Stimulated activated effector memory CD8-positive, alpha-beta T cell treated with anti-CD3 and anti-CD28 coated beads, Interleukin-12 subunit alpha, Interleukin-12 subunit beta, amount 100 ng/mL, for 72 hours (primary cell): Measurements from ENCODE around the gene JAG1.

Experiments
- ATAC-seq: fragments of 150-1000 bp; cut with Tn5 transposase; 2 replicates; pipeline ENCODE4 v1.10.0; 2021
- DNase-seq, 2 donors: peaks; one replicate each; pipeline ENCODE4 v3.0.0; 2021 to 2022; ENCODE audit warnings: low spot score in 2 of 2
- H3K27ac Mint-ChIP-seq: one replicate; pipeline ENCODE4 v1.8.0; 2022; ENCODE audit warnings: mild to moderate bottlenecking, mixed read lengths
- H3K36me3 Mint-ChIP-seq: one replicate; pipeline ENCODE4 v1.8.0; 2022; ENCODE audit warnings: mild to moderate bottlenecking, mixed read lengths
- H3K4me1 Mint-ChIP-seq: one replicate; pipeline ENCODE4 v1.8.0; 2022; ENCODE audit warnings: mixed read lengths
- H3K4me3 Mint-ChIP-seq: one replicate; pipeline ENCODE4 v1.8.0; 2022; ENCODE audit warnings: mild to moderate bottlenecking, mixed read lengths
- H3K9me3 Mint-ChIP-seq: one replicate; pipeline ENCODE4 v1.8.0; 2022; ENCODE audit warnings: mixed read lengths

Gene JAG1

DNA sequence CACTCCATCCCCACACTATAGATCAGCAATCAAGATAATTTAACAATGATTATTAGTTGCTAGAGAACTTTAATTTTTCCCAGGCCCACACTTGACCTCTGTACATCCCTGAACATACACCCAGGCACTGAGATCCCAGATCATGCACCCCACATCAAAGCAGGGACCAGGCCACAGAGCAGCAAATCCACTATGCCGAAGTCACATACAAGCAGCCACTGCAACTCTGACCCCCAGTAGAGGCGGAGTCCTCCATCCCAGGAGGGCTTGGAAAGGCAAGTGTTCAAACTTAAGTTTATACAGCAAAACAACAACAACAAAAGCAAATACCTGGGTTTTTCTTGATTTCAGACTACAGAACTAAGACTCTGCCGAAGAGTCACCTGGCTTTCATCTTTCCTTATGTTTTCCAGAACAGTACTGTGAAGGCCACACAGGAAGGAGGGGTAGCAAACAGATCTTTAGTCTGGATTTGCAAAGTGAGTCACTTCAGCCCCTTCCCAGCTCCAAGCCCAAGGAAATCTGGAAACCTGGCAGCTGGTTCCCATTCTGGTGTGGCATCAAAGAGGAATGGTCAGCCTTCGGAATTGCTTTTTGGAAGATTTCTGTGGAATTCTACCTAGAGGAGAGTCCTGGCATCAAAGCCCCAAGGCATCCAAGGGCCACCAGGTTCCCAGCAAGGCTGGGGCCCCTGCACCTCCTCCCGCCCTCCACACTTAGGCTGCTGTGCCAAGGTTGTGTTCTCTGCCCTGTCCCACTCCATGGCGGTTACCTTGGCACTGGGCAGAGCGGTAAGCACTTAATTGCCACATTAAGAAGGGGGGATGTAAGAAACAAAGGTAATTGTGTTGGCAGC lies 7.3 kb downstream of the JAG1 start:
- Mint-ChIP-seq H3K9me3 (no peaks in the 10 kb centered on the region), H3K4me1 (peaks cover 11% of the 10 kb centered on the region), H3K36me3 (no peaks in the 10 kb centered on the region), H3K4me3 (no peak overlapping the region), H3K27ac (no peak overlapping the region)
- DNase-seq = no peak
- no peak for ATAC-seq

GRCh38 chr20:10665791-10666190 lies 8.0 kb downstream of the JAG1 start:
- peaks cover 4% of the 10 kb centered on the region for H3K4me1 Mint-ChIP-seq
- H3K27ac Mint-ChIP-seq = no peak overlapping the region
- H3K36me3 Mint-ChIP-seq = no peaks in the 10 kb centered on the region
- ATAC-seq (no peak), DNase-seq (no peak)
- no peak overlapping the region for H3K4me3 Mint-ChIP-seq
- H3K9me3 Mint-ChIP-seq = no peaks in the 10 kb centered on the region

DNA sequence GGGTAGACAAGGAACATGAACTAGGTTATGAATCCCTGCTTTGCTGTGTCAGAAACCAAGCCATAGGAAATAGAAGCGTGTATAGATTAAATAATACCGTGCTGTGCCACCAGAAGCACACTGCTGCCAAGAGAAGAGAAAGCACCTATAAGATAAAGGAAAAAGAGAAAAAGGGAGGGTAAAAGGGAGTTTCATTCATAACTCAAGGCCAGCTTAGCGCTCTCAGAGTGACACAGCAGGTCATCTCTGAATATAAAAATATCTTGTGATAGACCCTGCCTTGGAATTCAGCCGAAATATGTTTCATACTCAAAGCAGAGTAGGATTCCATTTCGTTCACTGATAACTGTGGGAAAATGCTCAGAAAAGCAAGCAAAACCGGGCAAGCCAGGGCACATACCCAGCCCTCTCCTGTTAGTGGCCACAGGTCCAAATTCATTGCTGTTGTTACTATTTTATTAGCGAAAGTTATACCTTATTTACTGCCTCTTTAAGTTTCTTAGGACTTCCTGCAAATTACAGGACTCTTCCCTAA lies 8.7 kb downstream of the JAG1 start:
- no peaks in the 10 kb centered on the region for H3K4me1 Mint-ChIP-seq
- DNase-seq (no peak), ATAC-seq (no peak)
- no peaks in the 10 kb centered on the region for H3K9me3 Mint-ChIP-seq
- H3K36me3 Mint-ChIP-seq = no peaks in the 10 kb centered on the region
- H3K27ac Mint-ChIP-seq = no peak overlapping the region
- H3K4me3 Mint-ChIP-seq = no peak overlapping the region

DNA sequence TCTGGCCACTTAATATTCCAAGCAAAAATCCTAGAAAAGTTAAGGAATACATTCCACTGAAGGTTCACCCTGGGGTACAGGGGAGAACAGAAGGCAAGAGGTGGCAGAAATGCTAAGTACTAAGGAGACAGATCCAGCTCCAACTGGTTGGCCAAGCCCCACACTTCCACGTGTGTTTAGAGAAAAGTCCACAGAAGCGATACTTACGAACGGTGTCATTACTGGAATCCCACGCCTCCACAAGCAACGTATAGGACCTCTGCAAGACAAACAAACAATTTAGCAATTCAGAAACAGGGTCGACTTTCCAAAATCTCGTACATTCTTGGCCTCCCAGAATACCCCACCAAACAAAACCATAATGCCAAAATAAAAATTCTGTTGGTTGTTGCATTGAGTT lies 10.0 kb downstream of the JAG1 start:
- H3K27ac Mint-ChIP-seq = no peak overlapping the region
- no peak for DNase-seq
- no peak for ATAC-seq
- no peaks in the 10 kb centered on the region for H3K36me3 Mint-ChIP-seq
- no peaks in the 10 kb centered on the region for H3K4me1 Mint-ChIP-seq
- no peaks in the 10 kb centered on the region for H3K9me3 Mint-ChIP-seq
- H3K4me3 Mint-ChIP-seq = no peak overlapping the region

- no peaks in the 10 kb centered on the region for H3K4me1 Mint-ChIP-seq
- no peaks in the 10 kb centered on the region for H3K9me3 Mint-ChIP-seq
- H3K27ac Mint-ChIP-seq = no peak overlapping the region
- no peaks in the 10 kb centered on the region for H3K36me3 Mint-ChIP-seq
- H3K4me3 Mint-ChIP-seq = no peak overlapping the region
- ATAC-seq (no peak), DNase-seq (no peak)
Observed at GRCh38 chr20:10662661-10663458, 10.9 kb downstream of the JAG1 start.

DNA sequence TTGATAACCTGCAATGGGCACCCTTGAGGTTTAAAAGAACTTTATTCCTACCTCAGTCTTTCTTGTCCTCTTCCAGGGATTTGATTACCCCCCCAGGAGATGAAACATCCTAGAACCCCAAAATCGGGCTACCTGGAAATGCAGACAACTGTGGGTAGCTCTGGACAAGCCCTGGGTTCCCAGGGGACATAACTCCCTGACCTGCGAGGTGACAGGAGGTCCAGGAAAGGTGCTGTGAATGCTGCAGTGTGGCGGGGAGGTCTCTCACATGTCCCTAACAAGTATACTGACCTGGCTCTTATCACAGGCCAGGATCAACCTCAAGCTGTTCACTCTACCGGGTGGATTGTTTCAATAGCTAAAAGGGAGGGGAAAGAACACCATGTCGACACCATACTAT lies 11.6 kb downstream of the JAG1 start:
- Mint-ChIP-seq H3K9me3 (no peaks in the 10 kb centered on the region), H3K4me1 (no peaks in the 10 kb centered on the region), H3K27ac (no peak overlapping the region), H3K36me3 (no peaks in the 10 kb centered on the region), H3K4me3 (no peak overlapping the region)
- ATAC-seq (no peak), DNase-seq (no peak)

GRCh38 chr20:10661261-10661660 lies 12.5 kb downstream of the JAG1 start:
- no peak overlapping the region for H3K27ac Mint-ChIP-seq
- no peak for DNase-seq
- H3K36me3 Mint-ChIP-seq = no peaks in the 10 kb centered on the region

DNA sequence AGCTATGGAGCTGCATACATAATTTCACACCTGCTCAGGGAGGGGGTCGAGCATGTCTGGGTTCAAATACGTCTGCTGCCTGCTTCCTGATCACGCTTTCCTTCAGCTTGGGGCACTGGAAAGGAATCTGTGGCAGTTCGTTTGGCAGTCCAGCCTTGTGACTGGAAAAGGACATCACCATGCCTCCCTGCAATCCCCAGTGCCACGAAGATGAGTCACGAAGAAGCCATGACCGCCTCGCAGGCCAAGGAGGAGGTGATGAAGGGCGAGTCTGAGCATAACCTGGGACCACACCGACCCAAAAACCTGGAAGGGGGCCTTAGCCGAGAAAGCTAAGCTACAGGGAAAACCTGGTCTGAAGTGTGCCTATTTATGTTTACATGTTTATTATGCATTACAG lies 13.1 kb downstream of the JAG1 start:
- Mint-ChIP-seq H3K9me3 (no peaks in the 10 kb centered on the region), H3K4me3 (no peak overlapping the region), H3K27ac (no peak overlapping the region), H3K4me1 (no peaks in the 10 kb centered on the region), H3K36me3 (no peaks in the 10 kb centered on the region)
- no peak for DNase-seq
- no peak for ATAC-seq

More at GRCh38 chr20:10661261-10661660, 12.5 kb downstream of the JAG1 start:
- Mint-ChIP-seq H3K4me1 (no peaks in the 10 kb centered on the region), H3K9me3 (no peaks in the 10 kb centered on the region), H3K4me3 (no peak overlapping the region)
- no peak for ATAC-seq

- H3K36me3 Mint-ChIP-seq = no peaks in the 10 kb centered on the region
- no peaks in the 10 kb centered on the region for H3K9me3 Mint-ChIP-seq
- ATAC-seq (no peak), DNase-seq (no peak)
- H3K4me1 Mint-ChIP-seq = no peaks in the 10 kb centered on the region
- H3K4me3 Mint-ChIP-seq = no peak overlapping the region
- no peak overlapping the region for H3K27ac Mint-ChIP-seq
Observed at GRCh38 chr20:10659651-10660601, 13.9 kb downstream of the JAG1 start.

DNA sequence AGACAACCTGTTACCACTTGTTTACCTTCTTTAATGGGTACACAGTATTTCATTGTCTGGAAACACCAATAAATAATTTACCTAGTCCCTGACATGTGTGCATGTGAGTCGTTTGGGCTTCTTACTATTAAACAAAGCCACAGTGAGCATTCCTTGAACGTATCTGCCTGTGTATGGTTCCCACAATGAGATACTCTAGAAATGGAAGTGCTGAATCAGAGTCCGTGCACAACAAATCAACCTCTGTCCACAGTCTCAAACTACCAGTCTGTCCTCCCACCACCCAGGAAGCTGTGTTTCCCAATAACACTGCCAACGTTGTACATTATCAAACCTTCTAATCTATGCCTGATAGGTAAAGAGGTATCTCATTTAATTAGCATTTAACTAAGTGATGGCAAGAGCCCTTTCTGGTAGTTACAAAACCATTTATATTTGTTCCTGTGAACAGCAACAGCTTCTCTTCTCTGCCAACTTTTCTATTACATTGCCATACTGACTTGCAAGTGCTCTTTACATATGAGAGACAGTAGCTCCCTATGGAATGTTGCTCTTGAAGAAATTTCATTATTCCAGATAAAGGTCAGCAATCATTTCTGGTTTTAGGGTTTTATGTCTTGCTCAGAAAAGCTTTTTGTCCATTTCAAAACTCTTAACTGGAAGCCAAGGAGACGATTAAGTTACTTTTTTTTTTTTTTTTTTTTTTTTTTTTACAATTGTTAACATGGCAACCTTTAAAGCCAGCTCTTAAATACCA lies 14.7 kb downstream of the JAG1 start:
- no peak for ATAC-seq
- Mint-ChIP-seq H3K9me3 (no peaks in the 10 kb centered on the region), H3K27ac (no peak overlapping the region), H3K4me3 (no peak overlapping the region), H3K4me1 (no peaks in the 10 kb centered on the region), H3K36me3 (no peaks in the 10 kb centered on the region)
- no peak for DNase-seq

DNA sequence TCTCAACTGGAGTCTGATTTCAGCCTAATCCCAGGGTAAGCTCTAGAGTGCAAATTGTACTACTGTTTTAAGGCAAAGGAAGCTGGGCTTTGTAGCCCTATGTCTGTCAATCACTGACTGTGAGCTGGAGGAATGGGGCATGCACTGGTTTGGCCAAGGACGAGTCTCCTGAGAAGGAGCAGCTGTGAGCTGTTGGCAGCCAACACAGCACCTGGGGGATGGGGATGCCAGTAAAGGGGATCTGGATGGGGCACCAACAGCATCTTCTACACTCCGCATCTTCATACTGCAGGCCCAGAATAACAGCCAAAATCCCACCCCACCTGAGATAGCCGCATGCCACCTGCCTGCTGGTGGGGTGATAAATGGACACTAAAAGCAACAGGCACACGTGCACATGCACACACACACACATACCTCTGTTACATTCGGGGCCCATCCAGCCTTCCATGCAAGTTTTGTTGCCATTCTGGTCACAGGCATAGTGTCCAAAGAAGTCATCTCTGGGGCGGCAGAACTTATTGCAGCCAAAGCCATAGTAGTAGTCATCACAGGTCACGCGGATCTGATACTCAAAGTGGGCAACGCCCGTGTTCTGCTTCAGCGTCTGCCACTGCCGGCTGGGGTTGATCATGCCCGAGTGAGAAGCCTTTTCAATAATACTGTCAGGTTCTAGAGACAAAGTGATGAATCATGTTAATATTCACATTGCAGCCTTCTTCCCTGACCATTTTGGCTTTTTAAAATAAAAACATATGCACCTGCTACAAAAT lies 15.6 kb downstream of the JAG1 start:
- Mint-ChIP-seq H3K4me3 (no peak overlapping the region), H3K9me3 (no peaks in the 10 kb centered on the region), H3K27ac (no peak overlapping the region), H3K4me1 (no peaks in the 10 kb centered on the region), H3K36me3 (no peaks in the 10 kb centered on the region)
- ATAC-seq (no peak), DNase-seq (no peak)

- no peak for ATAC-seq
- Mint-ChIP-seq H3K36me3 (no peaks in the 10 kb centered on the region), H3K27ac (no peak overlapping the region), H3K4me1 (no peaks in the 10 kb centered on the region), H3K4me3 (no peak overlapping the region), H3K9me3 (no peaks in the 10 kb centered on the region)
- DNase-seq = no peak
Observed at GRCh38 chr20:10657453-10657852, 16.3 kb downstream of the JAG1 start.

DNA sequence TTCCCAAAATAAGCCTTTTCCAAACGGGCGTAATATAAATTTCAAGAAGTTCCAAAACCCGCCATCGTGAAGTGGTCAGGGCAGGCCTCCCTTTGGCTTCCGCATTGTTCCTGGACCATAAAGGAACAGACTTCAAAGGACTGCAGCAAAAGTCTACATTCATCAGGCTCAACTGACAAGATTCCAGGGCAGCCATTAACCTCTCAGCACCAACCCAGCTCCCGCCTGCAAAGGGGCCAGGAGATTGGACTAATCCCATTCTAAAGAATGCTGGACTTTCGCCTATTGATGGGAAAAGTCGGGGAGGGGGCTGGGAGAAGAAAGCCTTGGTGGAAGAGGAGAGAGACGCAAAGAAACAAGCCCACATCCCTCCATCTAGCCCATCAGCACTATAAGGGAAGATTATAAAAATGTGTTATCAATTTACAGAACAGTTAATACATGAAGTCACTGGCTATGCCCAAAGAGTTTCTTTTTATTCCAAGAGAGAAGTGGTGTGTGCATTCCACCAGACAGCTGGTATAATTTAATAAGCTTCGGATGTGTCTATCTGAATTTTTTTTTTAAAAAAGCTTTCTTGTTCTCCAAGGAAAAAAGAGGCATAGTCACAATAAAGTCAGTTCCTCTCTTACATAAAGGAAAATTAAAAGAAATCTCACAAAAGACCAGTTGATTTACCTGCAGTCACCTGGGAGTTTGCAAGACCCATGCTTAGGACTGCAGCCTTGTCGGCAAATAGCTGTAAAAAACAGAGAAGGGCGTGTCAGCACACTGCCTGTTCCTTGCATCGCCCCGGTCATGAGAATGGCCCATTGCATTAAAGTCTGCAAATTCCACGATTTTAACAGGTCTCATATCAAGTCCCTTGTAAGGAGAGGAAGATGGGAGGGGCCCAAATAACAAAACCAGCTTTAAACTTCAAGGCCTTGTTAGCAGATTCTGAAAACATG lies 17.8 kb downstream of the JAG1 start:
- no peak for ATAC-seq
- no peaks in the 10 kb centered on the region for H3K36me3 Mint-ChIP-seq
- H3K27ac Mint-ChIP-seq = no peak overlapping the region
- DNase-seq = no peak
- H3K4me1 Mint-ChIP-seq = no peaks in the 10 kb centered on the region
- H3K4me3 Mint-ChIP-seq = no peak overlapping the region
- no peaks in the 10 kb centered on the region for H3K9me3 Mint-ChIP-seq
